Measurements from ENCODE around the gene VWC2. TPM values are rescaled to one million over a fixed set of nuclear protein-coding genes. Genes with fewer than 3 reads are reported as not detected.

Gene VWC2
- polyA plus RNA-seq, 1 of the 3 experiments (the other 2 are of a cell fraction), result not detected

- Histone ChIP-seq H3K9ac (no peak overlapping the region), H3K9me2 (no peaks in the 10 kb centered on the region), H3K79me2 (ENCODE audit: insufficient read depth) (no peaks in the 10 kb centered on the region), H4K20me1 (ENCODE audit: insufficient read depth) (no peaks in the 10 kb centered on the region), H3K9me3 (no peaks in the 10 kb centered on the region), H3K4me3 (ENCODE audit: low read depth in 2 of 2, low read length in 1 of 2) (no peak overlapping the region), H3K27ac (ENCODE audit: low read depth in 2 of 2, low read length in 1 of 2) (no peak overlapping the region), H2AFZ (ENCODE audit: low read depth) (no peak overlapping the region), H3K4me1 (ENCODE audit: control insufficient read depth in 1 of 2, insufficient read depth in 2 of 2, low read depth in 1 of 2, low read length in 1 of 2) (no peaks in the 10 kb centered on the region), H3K36me3 (replicated peaks in 1 of 2; ENCODE audit: control insufficient read depth in 1 of 2, insufficient read depth in 2 of 2, low read length in 1 of 2) (no peaks in the 10 kb centered on the region), H3F3A (replicated peaks; ENCODE audit: insufficient read depth) (no peaks in the 10 kb centered on the region), H3K27me3 (ENCODE audit: insufficient read depth) (0 out of 2 replicates have a peak, but pooled peaks cover 14% of the 10 kb centered on the region), H3K4me2 (no peak overlapping the region)
- POLR2A ChIA-PET, result no interaction called here
- no peak for DNase-seq
- no peak for TF ChIP-seq PBX3 (IDR thresholded peaks at IDR 0.05)
- no peak for TF ChIP-seq RFX5 (IDR thresholded peaks at IDR 0.05; ENCODE audit: low read length)
- no peak for TF ChIP-seq MEF2A (IDR thresholded peaks at IDR 0.05; ENCODE audit: borderline replicate concordance, low read depth)
- TF ChIP-seq USF2 (IDR thresholded peaks at IDR 0.05; ENCODE audit: borderline replicate concordance, low read depth, low read length), result no peak
- no peak for TF ChIP-seq POLR2AphosphoS5 (IDR thresholded peaks at IDR 0.05; ENCODE audit: low read depth, low read length)
- no peak for TF ChIP-seq TAF1 (IDR thresholded peaks at IDR 0.05; ENCODE audit: borderline replicate concordance, low read depth, low read length)
- TF ChIP-seq RXRA (IDR thresholded peaks at IDR 0.05; ENCODE audit: borderline replicate concordance, low read depth), result no peak
- no peak for TF ChIP-seq NRF1 (IDR thresholded peaks at IDR 0.05; ENCODE audit: low read depth, low read length)
- no peak for TF ChIP-seq MAX (IDR thresholded peaks at IDR 0.05; ENCODE audit: low read depth)
- no peak for TF ChIP-seq TEAD4 (IDR thresholded peaks at IDR 0.05; ENCODE audit: borderline replicate concordance, insufficient read depth)
- TF ChIP-seq RCOR1 (IDR thresholded peaks at IDR 0.05; ENCODE audit: low read length), result no peak
- TF ChIP-seq FOXM1 (IDR thresholded peaks at IDR 0.05; ENCODE audit: low read depth), result no peak
- no peak for TF ChIP-seq REST (IDR thresholded peaks at IDR 0.05; ENCODE audit: low read depth, low read length)
- TF ChIP-seq SMC3 (IDR thresholded peaks at IDR 0.05; ENCODE audit: low read depth, low read length), result no peak
- TF ChIP-seq SIN3A (IDR thresholded peaks at IDR 0.05; ENCODE audit: borderline replicate concordance, low read depth, low read length), result no peak
- TF ChIP-seq ELF1 (IDR thresholded peaks at IDR 0.05), result no peak
- no peak for TF ChIP-seq MXI1 (IDR thresholded peaks at IDR 0.05; ENCODE audit: low read depth, low read length)
- TF ChIP-seq CTCF (IDR thresholded peaks at IDR 0.05), result no peak
- no peak for TF ChIP-seq GATA2 (CRISPR knock-in tag; IDR thresholded peaks at IDR 0.05)
- 0% methylated on average over 1 of the region's 1 CpG for WGBS (ENCODE audit: low lambda C conversion rate)
- CTCF ChIA-PET, result no interaction called here
Observed at GRCh38 chr7:49883933-49884332, 110.5 kb downstream of the VWC2 start.
